AG09319 (cell line): Measurements from ENCODE around the gene MIF.

ENCODE experiments used
- DNase-seq: peaks from one replicate; pipeline ENCODE4 v3.0.0-alpha.2; 2010; ENCODE audit warnings: low read depth; ENCODE audit errors: extremely low read depth
- TF ChIP-seq, protein P1 (sequence below): IDR thresholded peaks from 2 replicates; pipeline ENCODE4 v1.5.1; 2011; ENCODE audit warnings: low read depth, mild to moderate bottlenecking, inconsistent platforms, low read length, moderate library complexity

The MIF gene

GRCh38 chr22:23883658-23884057 is 10.5 kb upstream of the MIF start:
- TF ChIP-seq, protein P1, sequence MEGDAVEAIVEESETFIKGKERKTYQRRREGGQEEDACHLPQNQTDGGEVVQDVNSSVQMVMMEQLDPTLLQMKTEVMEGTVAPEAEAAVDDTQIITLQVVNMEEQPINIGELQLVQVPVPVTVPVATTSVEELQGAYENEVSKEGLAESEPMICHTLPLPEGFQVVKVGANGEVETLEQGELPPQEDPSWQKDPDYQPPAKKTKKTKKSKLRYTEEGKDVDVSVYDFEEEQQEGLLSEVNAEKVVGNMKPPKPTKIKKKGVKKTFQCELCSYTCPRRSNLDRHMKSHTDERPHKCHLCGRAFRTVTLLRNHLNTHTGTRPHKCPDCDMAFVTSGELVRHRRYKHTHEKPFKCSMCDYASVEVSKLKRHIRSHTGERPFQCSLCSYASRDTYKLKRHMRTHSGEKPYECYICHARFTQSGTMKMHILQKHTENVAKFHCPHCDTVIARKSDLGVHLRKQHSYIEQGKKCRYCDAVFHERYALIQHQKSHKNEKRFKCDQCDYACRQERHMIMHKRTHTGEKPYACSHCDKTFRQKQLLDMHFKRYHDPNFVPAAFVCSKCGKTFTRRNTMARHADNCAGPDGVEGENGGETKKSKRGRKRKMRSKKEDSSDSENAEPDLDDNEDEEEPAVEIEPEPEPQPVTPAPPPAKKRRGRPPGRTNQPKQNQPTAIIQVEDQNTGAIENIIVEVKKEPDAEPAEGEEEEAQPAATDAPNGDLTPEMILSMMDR: no peak
- DNase-seq: no peak

DNA sequence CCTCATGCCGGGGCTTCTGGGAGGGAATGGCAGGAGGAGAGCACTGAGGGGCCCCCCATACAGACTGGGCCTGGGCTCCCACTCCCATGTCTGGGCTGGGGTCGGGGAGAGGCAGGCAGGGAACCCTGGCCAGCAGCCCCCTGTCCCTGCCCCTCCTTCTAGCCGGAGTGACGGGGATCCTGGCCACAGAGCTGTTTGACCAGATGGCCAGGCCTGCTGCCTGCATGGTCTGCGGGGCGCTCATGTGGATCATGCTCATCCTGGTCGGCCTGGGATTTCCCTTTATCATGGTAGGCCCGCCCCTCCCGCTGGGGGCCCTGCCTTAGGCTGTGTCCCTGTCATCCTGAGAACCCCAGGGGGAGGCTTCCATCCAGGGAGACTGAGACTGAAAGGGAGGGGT is 10.0 kb upstream of the MIF start:
- TF ChIP-seq, protein P1: no peak
- no peak for DNase-seq

GRCh38 chr22:23888615-23889401 is 5.4 kb upstream of the MIF start:
- DNase-seq: no peak

DNA sequence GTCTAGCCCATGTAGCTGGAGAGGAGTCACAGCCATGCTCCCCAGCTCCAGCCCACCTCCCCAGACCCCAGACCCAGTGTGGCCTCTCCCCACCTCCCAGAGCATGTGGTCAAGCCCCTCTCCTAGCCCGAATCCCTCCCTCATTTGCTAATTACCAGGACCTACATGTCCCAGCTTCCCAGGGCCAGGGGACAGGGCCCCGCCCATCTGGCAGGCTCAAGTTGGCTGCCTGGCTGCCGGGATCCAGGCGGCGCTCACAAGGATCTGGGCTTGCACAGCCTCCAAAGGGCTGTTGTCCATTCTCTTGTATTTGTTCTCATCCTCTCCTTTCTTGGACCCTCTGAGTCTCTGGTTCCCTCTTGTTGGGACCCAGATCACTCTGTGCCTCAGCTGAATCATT is 4.6 kb upstream of the MIF start:
- DNase-seq: no peak
- TF ChIP-seq, protein P1: no peak

More at GRCh38 chr22:23888615-23889401, 5.4 kb upstream of the MIF start:
- TF ChIP-seq, protein P1: no peak; the same call in 1 of the 2 replicates

- no peak for DNase-seq
- TF ChIP-seq, protein P1: no peak
Measured at GRCh38 chr22:23891726-23892125, 2.5 kb upstream of the MIF start.

DNA sequence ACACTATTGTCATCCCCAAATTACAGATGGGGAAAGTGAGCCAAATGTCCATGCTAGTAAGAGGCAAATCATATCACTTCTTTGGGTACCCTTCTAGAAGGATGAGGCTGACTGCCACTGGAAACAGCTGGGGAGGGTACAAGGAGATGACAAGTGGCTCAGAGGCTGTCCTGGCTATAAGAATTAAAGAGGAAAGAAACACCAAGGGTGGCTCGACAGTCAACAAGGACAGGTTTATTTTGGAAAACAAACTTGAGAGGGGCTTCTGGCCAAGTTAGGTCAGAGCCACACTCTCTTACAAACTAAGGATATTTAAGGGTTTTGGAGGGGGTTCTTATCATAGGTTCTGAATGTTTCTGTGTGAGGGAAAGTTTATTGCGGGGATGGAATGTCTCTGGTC is 2.1 kb upstream of the MIF start:
- TF ChIP-seq, protein P1: no peak
- no peak for DNase-seq

- DNase-seq: no peak
- TF ChIP-seq, protein P1: no peak
Measured at GRCh38 chr22:23892706-23893105, 1.5 kb upstream of the MIF start.
